GM18870 (cell line): Measurements from ENCODE around the gene TSPAN9.

ENCODE experiments used
- ATAC-seq: cut with Tn5 transposase; IDR thresholded peaks from one replicate; pipeline ENCODE4 v1.9.1; 2021; ENCODE audit warnings: moderate library complexity; ENCODE audit not compliant: unreplicated experiment

TSPAN9 gene

GRCh38 chr12:3243376-3244084 is 166.4 kb downstream of the TSPAN9 start:
- ATAC-seq, result no peak

- no peak for ATAC-seq
Measured at GRCh38 chr12:3244219-3244750, 167.1 kb downstream of the TSPAN9 start.

GRCh38 chr12:3246253-3246652 is 169.1 kb downstream of the TSPAN9 start:
- ATAC-seq, result no peak

- ATAC-seq, result no peak
Measured at GRCh38 chr12:3247077-3247476, 169.9 kb downstream of the TSPAN9 start.

GRCh38 chr12:3247629-3248161 is 170.5 kb downstream of the TSPAN9 start:
- ATAC-seq, result no peak

GRCh38 chr12:3249081-3249800 is 172.1 kb downstream of the TSPAN9 start:
- ATAC-seq, result no peak

- ATAC-seq, result no peak
Measured at GRCh38 chr12:3250034-3250433, 172.9 kb downstream of the TSPAN9 start.

GRCh38 chr12:3250576-3250975 is 173.4 kb downstream of the TSPAN9 start:
- ATAC-seq, result no peak

GRCh38 chr12:3251067-3251466 is 173.9 kb downstream of the TSPAN9 start:
- no peak for ATAC-seq

- ATAC-seq, result no peak
Measured at GRCh38 chr12:3251691-3252090, 174.5 kb downstream of the TSPAN9 start.

- no peak for ATAC-seq
Measured at GRCh38 chr12:3252450-3252891, 175.3 kb downstream of the TSPAN9 start.

GRCh38 chr12:3253682-3254275 is 176.6 kb downstream of the TSPAN9 start:
- ATAC-seq, result no peak

- no peak for ATAC-seq
Measured at GRCh38 chr12:3255057-3255456, 177.9 kb downstream of the TSPAN9 start.

GRCh38 chr12:3256103-3256631 is 179.0 kb downstream of the TSPAN9 start:
- ATAC-seq, result no peak

GRCh38 chr12:3257411-3257810 is 180.2 kb downstream of the TSPAN9 start:
- no peak for ATAC-seq

GRCh38 chr12:3259973-3260372 is 182.8 kb downstream of the TSPAN9 start:
- no peak for ATAC-seq

GRCh38 chr12:3261782-3262359 is 184.7 kb downstream of the TSPAN9 start:
- ATAC-seq, result no peak

- no peak for ATAC-seq
Measured at GRCh38 chr12:3262470-3262869, 185.3 kb downstream of the TSPAN9 start.

- no peak for ATAC-seq
Measured at GRCh38 chr12:3263282-3263681, 186.1 kb downstream of the TSPAN9 start.

GRCh38 chr12:3263939-3264922 is 187.1 kb downstream of the TSPAN9 start:
- ATAC-seq, result no peak
